ENCODE measurements around the gene FUT9.

DNA sequence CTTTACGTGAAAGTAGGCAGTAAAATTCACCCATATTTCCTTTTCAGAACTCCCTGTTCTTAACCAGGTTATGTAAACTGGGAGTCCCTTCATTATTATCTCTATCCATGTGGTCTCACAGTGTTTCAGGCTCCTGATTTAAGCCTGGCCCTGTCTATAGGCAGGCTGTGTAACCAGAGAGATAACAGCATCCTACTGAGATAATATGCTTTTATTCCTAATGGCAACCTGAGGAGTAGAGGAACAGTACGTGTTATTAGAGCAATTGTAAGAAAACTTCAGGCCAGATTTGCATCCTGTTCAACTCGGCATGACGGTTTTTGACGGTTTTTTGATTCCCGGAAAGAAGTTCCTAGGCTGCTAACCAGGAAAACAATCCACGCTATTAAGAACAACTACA is 16.9 kb downstream of the FUT9 start:
- TF ChIP-seq, protein P1, sequence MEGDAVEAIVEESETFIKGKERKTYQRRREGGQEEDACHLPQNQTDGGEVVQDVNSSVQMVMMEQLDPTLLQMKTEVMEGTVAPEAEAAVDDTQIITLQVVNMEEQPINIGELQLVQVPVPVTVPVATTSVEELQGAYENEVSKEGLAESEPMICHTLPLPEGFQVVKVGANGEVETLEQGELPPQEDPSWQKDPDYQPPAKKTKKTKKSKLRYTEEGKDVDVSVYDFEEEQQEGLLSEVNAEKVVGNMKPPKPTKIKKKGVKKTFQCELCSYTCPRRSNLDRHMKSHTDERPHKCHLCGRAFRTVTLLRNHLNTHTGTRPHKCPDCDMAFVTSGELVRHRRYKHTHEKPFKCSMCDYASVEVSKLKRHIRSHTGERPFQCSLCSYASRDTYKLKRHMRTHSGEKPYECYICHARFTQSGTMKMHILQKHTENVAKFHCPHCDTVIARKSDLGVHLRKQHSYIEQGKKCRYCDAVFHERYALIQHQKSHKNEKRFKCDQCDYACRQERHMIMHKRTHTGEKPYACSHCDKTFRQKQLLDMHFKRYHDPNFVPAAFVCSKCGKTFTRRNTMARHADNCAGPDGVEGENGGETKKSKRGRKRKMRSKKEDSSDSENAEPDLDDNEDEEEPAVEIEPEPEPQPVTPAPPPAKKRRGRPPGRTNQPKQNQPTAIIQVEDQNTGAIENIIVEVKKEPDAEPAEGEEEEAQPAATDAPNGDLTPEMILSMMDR (IDR thresholded peaks at IDR 0.05; ENCODE audit: low read depth, low read length) = no peak
- TF ChIP-seq EZH2phosphoT487 (IDR thresholded peaks at IDR 0.05; ENCODE audit: low read depth) = no peak
